Measurements from ENCODE around the gene TMEM213.

DNA sequence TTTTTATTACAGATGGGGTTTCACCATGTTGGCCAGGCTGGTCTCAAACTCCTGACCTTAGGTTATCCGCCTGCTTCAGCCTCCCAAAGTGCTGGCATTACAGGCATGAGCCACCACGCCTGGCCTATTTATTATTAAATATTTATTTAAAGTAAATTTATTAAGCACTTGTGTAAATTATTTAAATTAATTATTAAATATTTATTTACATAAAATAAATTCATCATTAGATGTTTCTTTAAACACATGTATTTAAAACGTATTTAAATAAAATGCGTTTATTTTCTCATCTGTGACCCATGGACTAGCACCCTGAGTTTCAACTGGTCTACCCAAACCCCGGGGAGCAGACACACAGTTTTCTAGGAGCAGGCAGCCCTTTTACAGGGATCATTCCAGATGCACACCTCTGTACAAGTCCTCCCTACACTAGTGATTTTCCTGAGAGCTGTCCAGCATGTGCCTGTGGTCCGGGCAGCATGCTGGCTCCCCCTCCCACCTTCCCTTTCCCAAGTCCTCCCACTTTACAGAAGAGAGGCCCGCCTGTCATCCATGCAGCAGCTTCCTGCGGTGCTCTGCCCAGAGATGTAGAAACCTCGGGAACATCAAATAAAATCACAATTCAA, 89.4 kb downstream of the TMEM213 start:
- TF ChIP-seq, protein P1, sequence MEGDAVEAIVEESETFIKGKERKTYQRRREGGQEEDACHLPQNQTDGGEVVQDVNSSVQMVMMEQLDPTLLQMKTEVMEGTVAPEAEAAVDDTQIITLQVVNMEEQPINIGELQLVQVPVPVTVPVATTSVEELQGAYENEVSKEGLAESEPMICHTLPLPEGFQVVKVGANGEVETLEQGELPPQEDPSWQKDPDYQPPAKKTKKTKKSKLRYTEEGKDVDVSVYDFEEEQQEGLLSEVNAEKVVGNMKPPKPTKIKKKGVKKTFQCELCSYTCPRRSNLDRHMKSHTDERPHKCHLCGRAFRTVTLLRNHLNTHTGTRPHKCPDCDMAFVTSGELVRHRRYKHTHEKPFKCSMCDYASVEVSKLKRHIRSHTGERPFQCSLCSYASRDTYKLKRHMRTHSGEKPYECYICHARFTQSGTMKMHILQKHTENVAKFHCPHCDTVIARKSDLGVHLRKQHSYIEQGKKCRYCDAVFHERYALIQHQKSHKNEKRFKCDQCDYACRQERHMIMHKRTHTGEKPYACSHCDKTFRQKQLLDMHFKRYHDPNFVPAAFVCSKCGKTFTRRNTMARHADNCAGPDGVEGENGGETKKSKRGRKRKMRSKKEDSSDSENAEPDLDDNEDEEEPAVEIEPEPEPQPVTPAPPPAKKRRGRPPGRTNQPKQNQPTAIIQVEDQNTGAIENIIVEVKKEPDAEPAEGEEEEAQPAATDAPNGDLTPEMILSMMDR (CRISPR knock-in tag; IDR thresholded peaks at IDR 0.05), result no peak
- TF ChIP-seq, protein P2, sequence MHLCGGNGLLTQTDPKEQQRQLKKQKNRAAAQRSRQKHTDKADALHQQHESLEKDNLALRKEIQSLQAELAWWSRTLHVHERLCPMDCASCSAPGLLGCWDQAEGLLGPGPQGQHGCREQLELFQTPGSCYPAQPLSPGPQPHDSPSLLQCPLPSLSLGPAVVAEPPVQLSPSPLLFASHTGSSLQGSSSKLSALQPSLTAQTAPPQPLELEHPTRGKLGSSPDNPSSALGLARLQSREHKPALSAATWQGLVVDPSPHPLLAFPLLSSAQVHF (CRISPR knock-in tag; IDR thresholded peaks at IDR 0.05), result no peak
- TF ChIP-seq POLR2AphosphoS5 (IDR thresholded peaks at IDR 0.05; ENCODE audit: low read depth, low read length), result no peak
- TF ChIP-seq, protein P3, sequence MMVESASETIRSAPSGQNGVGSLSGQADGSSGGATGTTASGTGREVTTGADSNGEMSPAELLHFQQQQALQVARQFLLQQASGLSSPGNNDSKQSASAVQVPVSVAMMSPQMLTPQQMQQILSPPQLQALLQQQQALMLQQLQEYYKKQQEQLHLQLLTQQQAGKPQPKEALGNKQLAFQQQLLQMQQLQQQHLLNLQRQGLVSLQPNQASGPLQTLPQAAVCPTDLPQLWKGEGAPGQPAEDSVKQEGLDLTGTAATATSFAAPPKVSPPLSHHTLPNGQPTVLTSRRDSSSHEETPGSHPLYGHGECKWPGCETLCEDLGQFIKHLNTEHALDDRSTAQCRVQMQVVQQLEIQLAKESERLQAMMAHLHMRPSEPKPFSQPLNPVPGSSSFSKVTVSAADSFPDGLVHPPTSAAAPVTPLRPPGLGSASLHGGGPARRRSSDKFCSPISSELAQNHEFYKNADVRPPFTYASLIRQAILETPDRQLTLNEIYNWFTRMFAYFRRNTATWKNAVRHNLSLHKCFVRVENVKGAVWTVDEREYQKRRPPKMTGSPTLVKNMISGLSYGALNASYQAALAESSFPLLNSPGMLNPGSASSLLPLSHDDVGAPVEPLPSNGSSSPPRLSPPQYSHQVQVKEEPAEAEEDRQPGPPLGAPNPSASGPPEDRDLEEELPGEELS (CRISPR knock-in tag; IDR thresholded peaks at IDR 0.05), result no peak
- TF ChIP-seq, protein P4, sequence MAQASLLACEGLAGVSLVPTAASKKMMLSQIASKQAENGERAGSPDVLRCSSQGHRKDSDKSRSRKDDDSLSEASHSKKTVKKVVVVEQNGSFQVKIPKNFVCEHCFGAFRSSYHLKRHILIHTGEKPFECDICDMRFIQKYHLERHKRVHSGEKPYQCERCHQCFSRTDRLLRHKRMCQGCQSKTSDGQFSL (CRISPR knock-in tag; IDR thresholded peaks at IDR 0.05), result no peak
- no peak for TF ChIP-seq SNAI1 (CRISPR knock-in tag; IDR thresholded peaks at IDR 0.05; ENCODE audit: borderline replicate concordance)
- no peak for TF ChIP-seq ZNF10 (CRISPR knock-in tag; IDR thresholded peaks at IDR 0.05; ENCODE audit: borderline replicate concordance, low read depth)
- TF ChIP-seq, protein P5, sequence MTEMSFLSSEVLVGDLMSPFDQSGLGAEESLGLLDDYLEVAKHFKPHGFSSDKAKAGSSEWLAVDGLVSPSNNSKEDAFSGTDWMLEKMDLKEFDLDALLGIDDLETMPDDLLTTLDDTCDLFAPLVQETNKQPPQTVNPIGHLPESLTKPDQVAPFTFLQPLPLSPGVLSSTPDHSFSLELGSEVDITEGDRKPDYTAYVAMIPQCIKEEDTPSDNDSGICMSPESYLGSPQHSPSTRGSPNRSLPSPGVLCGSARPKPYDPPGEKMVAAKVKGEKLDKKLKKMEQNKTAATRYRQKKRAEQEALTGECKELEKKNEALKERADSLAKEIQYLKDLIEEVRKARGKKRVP (CRISPR knock-in tag; IDR thresholded peaks at IDR 0.05), result no peak
- no peak for TF ChIP-seq SIN3A (IDR thresholded peaks at IDR 0.05; ENCODE audit: borderline replicate concordance, low read depth, low read length)
- TF ChIP-seq ZNF274 (CRISPR knock-in tag; IDR thresholded peaks at IDR 0.05), result no peak

Measured in HepG2 (cell line).